ENCODE data around the gene CLSTN2.

GRCh38 chr3:140370686-140371085 lies 435.7 kb downstream of the CLSTN2 start:
- TF ChIP-seq POLR2AphosphoS5 (IDR thresholded peaks at IDR 0.05) (no peak), EP300 (IDR thresholded peaks at IDR 0.05) (no peak), POLR2A (IDR thresholded peaks at IDR 0.05; ENCODE audit: low read depth) (no peak)
- TF ChIP-seq, protein P1, sequence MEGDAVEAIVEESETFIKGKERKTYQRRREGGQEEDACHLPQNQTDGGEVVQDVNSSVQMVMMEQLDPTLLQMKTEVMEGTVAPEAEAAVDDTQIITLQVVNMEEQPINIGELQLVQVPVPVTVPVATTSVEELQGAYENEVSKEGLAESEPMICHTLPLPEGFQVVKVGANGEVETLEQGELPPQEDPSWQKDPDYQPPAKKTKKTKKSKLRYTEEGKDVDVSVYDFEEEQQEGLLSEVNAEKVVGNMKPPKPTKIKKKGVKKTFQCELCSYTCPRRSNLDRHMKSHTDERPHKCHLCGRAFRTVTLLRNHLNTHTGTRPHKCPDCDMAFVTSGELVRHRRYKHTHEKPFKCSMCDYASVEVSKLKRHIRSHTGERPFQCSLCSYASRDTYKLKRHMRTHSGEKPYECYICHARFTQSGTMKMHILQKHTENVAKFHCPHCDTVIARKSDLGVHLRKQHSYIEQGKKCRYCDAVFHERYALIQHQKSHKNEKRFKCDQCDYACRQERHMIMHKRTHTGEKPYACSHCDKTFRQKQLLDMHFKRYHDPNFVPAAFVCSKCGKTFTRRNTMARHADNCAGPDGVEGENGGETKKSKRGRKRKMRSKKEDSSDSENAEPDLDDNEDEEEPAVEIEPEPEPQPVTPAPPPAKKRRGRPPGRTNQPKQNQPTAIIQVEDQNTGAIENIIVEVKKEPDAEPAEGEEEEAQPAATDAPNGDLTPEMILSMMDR (IDR thresholded peaks at IDR 0.05): no peak

All from esophagus muscularis mucosa (tissue), 4 donors.